K562 (cell line): Measurements from ENCODE around the gene USP5.

ENCODE experiments used
- CBFB ChIP-seq: sonication (generic); formaldehyde crosslinking; IDR thresholded peaks from 2 replicates; pipeline ENCODE4 v1.4.0; 2020; ENCODE audit warnings: mild to moderate bottlenecking, missing genetic modification reagents
- CHD2 ChIP-seq: IDR thresholded peaks from 2 replicates; pipeline ENCODE4 v1.6.1; 2011; ENCODE audit warnings: low read depth, low read length
- CTCF ChIP-seq, 3 experiments: IDR thresholded peaks in 2 of 3; conservative IDR thresholded peaks in 1 of 3; 2 replicates each; pipeline ENCODE4 v1.5.1; 2011 to 2012; ENCODE audit warnings: low read length in 3 of 3, mild to moderate bottlenecking in 3 of 3, control low read depth in 2 of 3, improper control_type of control experiment in 1 of 3, inconsistent platforms in 1 of 3, low read depth in 1 of 3, mixed read lengths in 1 of 3, moderate library complexity in 1 of 3; ENCODE audit not compliant: insufficient read depth in 2 of 3
- E2F6 ChIP-seq, 2 experiments: IDR thresholded peaks; 2 replicates each; pipeline ENCODE4 v1.6.1; 2011; ENCODE audit warnings: borderline replicate concordance in 1 of 2, control low read depth in 1 of 2, low read depth in 1 of 2, low read length in 1 of 2, mild to moderate bottlenecking in 1 of 2, mixed read lengths in 1 of 2, moderate library complexity in 1 of 2; ENCODE audit not compliant: insufficient read depth in 1 of 2, insufficient read length in 1 of 2, poor library complexity in 1 of 2, severe bottlenecking in 1 of 2; ENCODE audit errors: extremely low read depth in 1 of 2
- ETV5 ChIP-seq: sonication (generic); formaldehyde crosslinking; IDR thresholded peaks from 2 replicates; pipeline ENCODE4 v1.4.0; 2020; ENCODE audit warnings: low read depth, mild to moderate bottlenecking, missing genetic modification reagents
- IRF2 ChIP-seq: sonication (generic); formaldehyde crosslinking; IDR thresholded peaks from 2 replicates; pipeline ENCODE4 v1.8.1; 2022; ENCODE audit warnings: mild to moderate bottlenecking, missing genetic modification reagents
- RFX5 ChIP-seq: IDR thresholded peaks from 2 replicates; pipeline ENCODE4 v1.6.1; 2011; ENCODE audit warnings: low read depth, mild to moderate bottlenecking, improper control_type of control experiment, low read length
- SNRNP70 ChIP-seq: fragments of 200-400 bp; formaldehyde crosslinking; optimal IDR thresholded peaks from 2 replicates; pipeline ENCODE3; 2017; ENCODE audit warnings: low read depth, low read length
- SP1 ChIP-seq: sonication (generic); formaldehyde crosslinking; IDR thresholded peaks from 2 replicates; pipeline ENCODE4 v1.8.1; 2022; ENCODE audit warnings: mild to moderate bottlenecking, missing genetic modification reagents
- SRF ChIP-seq, 2 experiments: fragments of 250-450, 450-650 bp in 1 of 2; sonication (Bioruptor Pico) in 1 of 2; sonication (generic) in 1 of 2; formaldehyde crosslinking; IDR thresholded peaks; 2 replicates each; pipeline versions ENCODE4 v1.5.0 to v1.5.1; 2020 to 2022; ENCODE audit warnings: mild to moderate bottlenecking in 1 of 2, missing genetic modification reagents in 1 of 2
- TCF7L2 ChIP-seq: fragments of 150-350 bp; IDR thresholded peaks from 2 replicates; pipeline ENCODE4 v1.6.1; 2016; ENCODE audit warnings: low read depth, mild to moderate bottlenecking, low read length, moderate library complexity
- ZFX ChIP-seq: sonication (generic); formaldehyde crosslinking; IDR thresholded peaks from 2 replicates; pipeline ENCODE4 v1.8.0; 2022; ENCODE audit warnings: mild to moderate bottlenecking, missing genetic modification reagents, moderate library complexity
- ZNF431 ChIP-seq: sonication (generic); formaldehyde crosslinking; IDR thresholded peaks from 2 replicates; pipeline ENCODE4 v1.8.0; 2022; ENCODE audit warnings: mild to moderate bottlenecking, missing genetic modification reagents
- TF ChIP-seq, protein P1 (sequence below): IDR thresholded peaks from 2 replicates; pipeline ENCODE4 v1.6.1; 2016; ENCODE audit warnings: missing genetic modification characterization, missing compliant biosample characterization

- TF ChIP-seq ETV5 (CRISPR knock-in tag): no peak
- no peak for TF ChIP-seq TCF7L2
- TF ChIP-seq RFX5: no peak
- no peak for TF ChIP-seq ZFX (CRISPR knock-in tag)
- TF ChIP-seq, protein P1, sequence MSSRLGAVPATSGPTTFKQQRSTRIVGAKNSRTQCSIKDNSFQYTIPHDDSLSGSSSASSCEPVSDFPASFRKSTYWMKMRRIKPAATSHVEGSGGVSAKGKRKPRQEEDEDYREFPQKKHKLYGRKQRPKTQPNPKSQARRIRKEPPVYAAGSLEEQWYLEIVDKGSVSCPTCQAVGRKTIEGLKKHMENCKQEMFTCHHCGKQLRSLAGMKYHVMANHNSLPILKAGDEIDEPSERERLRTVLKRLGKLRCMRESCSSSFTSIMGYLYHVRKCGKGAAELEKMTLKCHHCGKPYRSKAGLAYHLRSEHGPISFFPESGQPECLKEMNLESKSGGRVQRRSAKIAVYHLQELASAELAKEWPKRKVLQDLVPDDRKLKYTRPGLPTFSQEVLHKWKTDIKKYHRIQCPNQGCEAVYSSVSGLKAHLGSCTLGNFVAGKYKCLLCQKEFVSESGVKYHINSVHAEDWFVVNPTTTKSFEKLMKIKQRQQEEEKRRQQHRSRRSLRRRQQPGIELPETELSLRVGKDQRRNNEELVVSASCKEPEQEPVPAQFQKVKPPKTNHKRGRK (tag): no peak
- no peak for TF ChIP-seq ZNF431 (CRISPR knock-in tag)
- TF ChIP-seq SP1 (CRISPR knock-in tag): no peak
- TF ChIP-seq SNRNP70: no peak
- no peak for TF ChIP-seq IRF2 (CRISPR knock-in tag)
- no peak for TF ChIP-seq CTCF (IDR thresholded peaks at IDR 0.05 in 2 of 3, conservative IDR thresholded peaks at IDR 0.05 in 1 of 3; ENCODE audit: insufficient read depth in 2 of 3, low read depth in 1 of 3, low read length in 3 of 3)
- no peak for TF ChIP-seq CBFB
- TF ChIP-seq CHD2: no peak
- TF ChIP-seq E2F6 (IDR thresholded peaks at IDR 0.05; ENCODE audit: borderline replicate concordance in 1 of 2, extremely low read depth in 1 of 2, insufficient read depth in 1 of 2, insufficient read length in 1 of 2, low read depth in 1 of 2, low read length in 1 of 2, poor library complexity in 1 of 2, severe bottlenecking in 1 of 2): no peak
- TF ChIP-seq SRF (CRISPR knock-in tag; IDR thresholded peaks at IDR 0.05): no peak
Measured at GRCh38 chr12:6912164-6912935, 60.4 kb downstream of the USP5 start.
